Measurements from ENCODE around the gene LIMA1.
"Not testable (repeated sequence)": the region's sequence is repeated elsewhere in the genome, so short reads cannot be mapped to it uniquely, and the experiment has no call there.

GRCh38 chr12:50328664-50329063, 45.3 kb upstream of the LIMA1 start:
- not testable (repeated sequence) for TF ChIP-seq CTCF (IDR thresholded peaks at IDR 0.05); EZH2 (IDR thresholded peaks at IDR 0.05; ENCODE audit: borderline replicate concordance, insufficient read depth, low read depth, low read length, poor library complexity, severe bottlenecking)
